ENCODE results near the gene CLIC1. TPM values are rescaled to one million over a fixed set of nuclear protein-coding genes. Genes with fewer than 3 reads are reported as not detected.

CLIC1 gene
- polyA plus RNA-seq (ENCODE audit: insufficient read depth in 1 of 5, insufficient read length in 5 of 5, low replicate concordance in 1 of 5) = 100 to 1,000 TPM; 265 to 287 (median 272) TPM
- long read RNA-seq, donor 1, transcript CLIC1-208 (6 exons, 1,254 nt) = major isoform, 144 of 246 reads
- long read RNA-seq, donor 1, partial matches to known transcripts = 94 of 246 reads
- long read RNA-seq, donor 1, other reads (novel, unspliced or antisense) = 5 of 246 reads
- long read RNA-seq, donor 2, transcript CLIC1-208 (6 exons, 1,254 nt) = major isoform, 102 of 151 reads
- long read RNA-seq, donor 2, partial matches to known transcripts = 46 of 151 reads
- long read RNA-seq, donor 2, other reads (novel, unspliced or antisense) = 0 of 151 reads
- long read RNA-seq, donor 3, transcript CLIC1-208 (6 exons, 1,254 nt) = major isoform, 133 of 196 reads
- long read RNA-seq, donor 3, partial matches to known transcripts = 57 of 196 reads
- long read RNA-seq, donor 3, other reads (novel, unspliced or antisense) = 6 of 196 reads
- long read RNA-seq, donor 4, transcript CLIC1-208 (6 exons, 1,254 nt) = major isoform, 94 of 140 reads
- long read RNA-seq, donor 4, partial matches to known transcripts = 46 of 140 reads
- long read RNA-seq, donor 4, other reads (novel, unspliced or antisense) = 0 of 140 reads
- long read RNA-seq, donor 5, transcript CLIC1-208 (6 exons, 1,254 nt) = major isoform, 172 of 255 reads
- long read RNA-seq, donor 5, partial matches to known transcripts = 81 of 255 reads
- long read RNA-seq, donor 5, other reads (novel, unspliced or antisense) = 0 of 255 reads
- long read RNA-seq, donor 6, transcript CLIC1-208 (6 exons, 1,254 nt) = major isoform, 143 of 204 reads
- long read RNA-seq, donor 6, partial matches to known transcripts = 57 of 204 reads
- long read RNA-seq, donor 6, other reads (novel, unspliced or antisense) = 0 of 204 reads
- long read RNA-seq, donor 7, transcript CLIC1-208 (6 exons, 1,254 nt) = major isoform, 100 of 173 reads
- long read RNA-seq, donor 7, partial matches to known transcripts = 66 of 173 reads
- long read RNA-seq, donor 7, other reads (novel, unspliced or antisense) = 5 of 173 reads
- long read RNA-seq, donor 8, transcript CLIC1-208 (6 exons, 1,254 nt) = major isoform, 55 of 65 reads
- long read RNA-seq, donor 8, partial matches to known transcripts = 5 of 65 reads
- long read RNA-seq, donor 8, other reads (novel, unspliced or antisense) = 0 of 65 reads

DNA sequence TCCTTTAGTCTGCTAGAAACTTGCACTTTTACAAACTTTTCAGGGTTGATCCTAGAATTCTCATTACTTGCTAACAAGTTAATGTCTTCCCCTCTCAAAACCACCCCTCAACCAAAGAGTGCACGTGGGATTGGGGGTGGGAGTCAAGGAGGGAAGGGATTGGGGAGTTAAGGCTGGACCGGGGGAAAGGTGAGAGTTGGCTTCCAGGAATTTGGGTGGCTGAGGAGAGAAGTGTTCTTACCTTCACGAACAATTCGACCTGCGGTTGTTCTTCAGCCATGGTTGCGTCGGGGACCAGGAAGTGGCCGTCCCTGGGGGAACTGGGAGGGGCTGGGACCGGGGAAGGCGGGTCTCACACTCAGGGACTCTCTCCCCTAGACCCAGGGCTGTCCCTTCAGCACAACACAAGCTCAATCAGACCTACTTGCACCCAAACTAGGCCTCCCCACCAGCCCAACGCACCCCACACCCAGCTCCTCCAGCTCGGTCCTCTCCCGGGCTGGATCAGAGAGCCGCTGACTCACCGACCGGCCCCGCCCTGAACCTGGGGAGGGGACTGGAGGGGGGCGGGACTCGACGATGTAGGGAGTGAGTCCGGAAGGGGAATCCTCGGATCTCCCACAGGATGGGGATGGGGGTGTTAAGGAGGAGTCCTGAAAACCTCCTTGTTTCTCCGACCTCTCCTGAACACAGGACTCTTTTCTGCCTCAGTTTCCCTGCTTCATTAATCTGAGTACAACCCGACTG is at the start of gene CLIC1:
TSS of gene CLIC1 (minus strand) at position 510 of the 747 bp plus-strand sequence. CDS start at position 280, 230 bp downstream.
- peak; percentile 75 to 82 for DNase-seq

DNA sequence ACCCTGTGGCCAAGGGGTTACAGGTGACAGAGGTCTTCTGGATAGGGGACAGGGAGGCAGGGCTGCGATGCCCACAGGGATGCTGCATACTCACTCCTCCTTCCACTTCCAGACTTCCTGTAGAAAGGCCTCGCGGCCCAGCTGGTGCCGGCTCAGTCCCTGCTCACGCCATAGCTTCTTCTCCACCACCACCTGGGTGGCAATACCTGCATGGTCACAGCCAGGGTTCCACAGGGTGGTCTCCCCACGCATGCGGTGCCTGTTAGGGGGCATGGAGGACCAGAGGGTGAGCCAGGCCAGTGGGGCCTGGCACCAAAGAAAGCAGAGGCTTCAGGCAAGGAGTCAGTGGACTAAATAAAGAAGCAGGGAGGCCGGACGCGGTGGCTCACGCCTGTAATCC is 49.1 kb upstream of the CLIC1 start:
- no peak for DNase-seq

DNA sequence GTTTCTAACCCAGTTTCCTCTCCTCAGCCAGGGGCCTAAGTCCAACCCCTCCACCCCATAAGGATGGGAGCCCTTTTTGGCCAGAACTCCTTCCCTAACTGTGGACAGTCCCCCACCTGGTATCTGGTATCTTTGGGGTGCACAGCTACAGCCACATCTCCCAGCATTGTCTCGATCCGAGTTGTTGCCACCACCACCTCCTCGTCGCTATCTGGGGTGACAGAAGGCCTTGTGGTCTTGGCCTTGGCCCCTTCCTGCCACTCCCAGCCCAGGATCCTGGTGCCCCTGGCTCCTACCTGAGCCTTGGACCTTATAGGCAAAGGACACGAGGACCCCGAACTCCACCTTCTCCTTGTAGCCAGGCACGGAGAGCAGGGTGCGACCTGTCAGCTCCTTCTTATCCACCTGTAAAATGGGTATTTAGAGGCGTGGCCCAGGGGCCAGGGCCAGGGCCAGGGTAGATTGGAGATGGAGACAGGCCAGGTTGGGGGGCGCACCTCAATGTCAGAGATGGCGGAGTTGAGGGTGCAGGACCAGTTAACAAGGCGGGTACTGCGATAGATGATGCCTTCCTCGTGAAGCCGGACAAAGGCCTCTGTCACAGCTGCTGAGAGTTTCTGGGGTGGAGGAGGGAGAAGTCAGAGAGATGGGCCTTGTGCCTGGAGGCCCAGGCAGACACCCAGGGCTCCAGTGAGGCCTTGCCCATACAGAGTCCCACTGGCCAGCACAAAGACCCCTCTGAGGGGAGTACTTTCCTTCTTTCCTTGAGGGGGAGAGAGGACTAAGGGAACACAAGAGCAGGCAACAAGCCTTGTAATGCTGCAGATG is 48.0 kb upstream of the CLIC1 start:
- no peak for DNase-seq

DNA sequence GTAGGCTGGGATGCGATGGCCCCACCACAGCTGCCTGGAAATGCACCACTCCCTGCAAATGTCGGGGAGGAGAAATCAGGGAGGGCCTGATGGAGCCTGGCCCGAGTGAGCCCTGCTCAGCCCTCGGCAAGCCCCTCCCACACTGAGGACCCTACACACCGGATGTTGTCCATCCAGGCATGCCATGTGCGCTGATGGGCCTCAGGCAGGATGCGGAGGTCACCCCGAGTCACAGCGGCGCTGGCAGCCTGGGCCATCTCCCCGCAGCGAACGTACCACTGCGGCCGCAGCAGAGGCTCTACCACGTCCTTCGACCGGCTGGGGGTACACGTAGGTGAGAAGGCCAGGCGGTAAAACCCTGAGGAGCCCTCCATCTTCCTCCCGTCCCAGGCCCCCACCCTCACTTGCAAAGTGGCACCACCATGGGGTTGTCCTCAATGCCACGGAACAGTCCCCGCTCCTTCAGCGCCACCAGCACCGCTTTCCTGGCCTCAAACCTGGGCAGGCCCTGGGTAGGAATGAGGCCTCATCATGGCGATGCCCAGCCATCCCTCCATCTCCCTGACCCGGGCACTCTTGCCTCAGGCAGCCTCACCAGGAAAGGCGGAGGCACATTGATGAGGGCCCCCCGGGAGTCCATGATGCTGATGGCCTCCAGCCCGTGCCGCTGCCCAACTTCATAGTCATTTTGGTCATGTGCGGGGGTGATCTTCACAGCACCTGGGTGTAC is 46.0 kb upstream of the CLIC1 start:
- DNase-seq = no peak

DNA sequence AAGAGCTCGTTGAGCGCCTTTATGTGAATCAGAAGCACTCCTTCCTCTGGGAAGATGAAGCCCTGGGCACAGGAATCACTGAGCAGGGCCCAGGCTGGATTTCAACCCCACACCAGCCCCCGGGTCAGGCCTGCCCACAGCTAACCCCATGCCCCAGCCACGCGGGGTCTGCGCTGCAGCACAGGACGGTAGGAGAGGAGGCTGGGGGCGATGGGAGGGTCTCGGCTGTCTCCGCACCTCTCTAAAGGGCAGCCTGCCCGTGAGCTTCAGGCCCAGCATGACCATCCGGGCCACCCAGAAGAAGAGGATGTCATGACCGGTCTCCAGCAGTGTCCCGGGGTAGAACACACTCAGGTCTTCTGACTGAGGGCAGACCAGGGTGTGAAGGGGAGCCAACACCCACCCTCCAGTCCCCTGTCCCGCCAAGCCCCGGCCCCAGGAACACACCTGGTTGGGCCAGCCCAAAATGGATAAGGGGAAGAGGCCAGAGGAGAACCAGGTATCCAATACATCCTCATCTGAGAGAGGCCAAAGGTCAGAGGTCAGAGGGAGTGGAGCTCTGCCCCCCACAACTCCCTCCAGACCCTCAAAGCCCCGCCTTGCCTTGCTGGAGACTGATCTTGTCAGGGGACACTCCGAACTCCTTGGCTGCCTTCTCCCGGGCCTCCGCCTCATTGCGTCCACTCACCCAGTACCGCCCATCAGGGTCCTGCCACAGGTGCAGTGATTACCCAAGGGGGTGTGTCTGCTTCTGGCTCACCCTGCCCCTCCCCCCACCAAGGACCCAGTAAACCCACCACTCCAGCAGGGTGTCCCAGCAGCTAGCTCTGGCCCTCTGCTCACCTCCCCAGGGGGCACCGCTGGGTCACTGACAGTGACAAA is 45.2 kb upstream of the CLIC1 start:
- no peak for DNase-seq

DNA sequence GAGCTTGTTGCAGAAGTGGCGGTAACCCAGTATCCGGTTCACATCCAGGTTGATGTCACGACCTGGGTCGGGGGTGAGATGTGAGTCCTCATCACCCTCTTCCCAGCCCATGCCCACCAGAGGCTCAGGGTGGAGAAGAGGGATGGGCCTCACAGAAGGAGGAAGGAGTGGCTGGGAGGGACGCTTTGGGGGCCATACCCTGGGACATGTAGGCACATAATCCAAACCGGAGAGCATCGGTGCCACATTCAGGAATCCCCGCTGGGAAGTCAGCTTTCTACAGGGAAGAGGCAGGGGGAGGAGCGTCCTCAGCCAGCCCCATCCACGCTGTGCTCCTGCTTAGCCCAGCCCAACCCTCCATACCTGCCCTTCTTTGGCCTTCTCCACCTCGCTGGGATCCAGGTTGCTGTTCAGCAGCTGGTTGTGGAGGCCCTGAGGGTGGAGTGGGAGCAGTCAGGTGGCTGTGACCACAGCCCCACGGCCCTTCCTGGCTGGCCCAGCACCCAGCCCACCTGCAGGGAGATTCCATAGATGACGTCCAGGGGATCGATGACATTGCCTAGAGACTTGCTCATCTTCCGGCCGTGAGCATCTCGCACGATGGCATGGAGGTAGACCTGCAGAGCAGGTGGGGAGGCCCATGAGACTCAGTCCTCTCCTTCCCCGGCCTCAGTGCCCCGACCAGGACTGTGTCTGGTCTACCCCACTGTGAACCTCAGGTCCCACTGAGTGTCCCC is 44.3 kb upstream of the CLIC1 start:
- no peak for DNase-seq

DNA sequence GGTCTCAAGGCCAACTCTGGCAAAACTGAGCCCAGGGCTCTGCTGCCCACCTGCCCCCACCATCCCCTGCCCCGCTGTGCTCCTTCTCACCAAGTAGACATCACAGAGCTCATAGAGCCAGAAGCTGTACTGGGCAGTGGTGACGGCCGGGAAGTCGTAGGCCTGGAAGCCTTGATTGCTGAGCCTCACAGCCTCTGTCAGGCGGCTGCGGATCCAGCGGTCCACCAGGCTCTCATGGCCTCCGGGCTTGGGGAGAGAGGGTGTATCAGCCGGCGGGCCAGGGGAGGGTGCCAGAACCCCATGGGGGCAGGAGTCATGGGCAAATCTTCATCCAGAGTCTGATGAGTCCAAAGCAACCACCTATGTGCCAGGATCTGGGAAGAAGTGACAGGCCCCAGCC is 43.6 kb upstream of the CLIC1 start:
- no peak for DNase-seq

DNA sequence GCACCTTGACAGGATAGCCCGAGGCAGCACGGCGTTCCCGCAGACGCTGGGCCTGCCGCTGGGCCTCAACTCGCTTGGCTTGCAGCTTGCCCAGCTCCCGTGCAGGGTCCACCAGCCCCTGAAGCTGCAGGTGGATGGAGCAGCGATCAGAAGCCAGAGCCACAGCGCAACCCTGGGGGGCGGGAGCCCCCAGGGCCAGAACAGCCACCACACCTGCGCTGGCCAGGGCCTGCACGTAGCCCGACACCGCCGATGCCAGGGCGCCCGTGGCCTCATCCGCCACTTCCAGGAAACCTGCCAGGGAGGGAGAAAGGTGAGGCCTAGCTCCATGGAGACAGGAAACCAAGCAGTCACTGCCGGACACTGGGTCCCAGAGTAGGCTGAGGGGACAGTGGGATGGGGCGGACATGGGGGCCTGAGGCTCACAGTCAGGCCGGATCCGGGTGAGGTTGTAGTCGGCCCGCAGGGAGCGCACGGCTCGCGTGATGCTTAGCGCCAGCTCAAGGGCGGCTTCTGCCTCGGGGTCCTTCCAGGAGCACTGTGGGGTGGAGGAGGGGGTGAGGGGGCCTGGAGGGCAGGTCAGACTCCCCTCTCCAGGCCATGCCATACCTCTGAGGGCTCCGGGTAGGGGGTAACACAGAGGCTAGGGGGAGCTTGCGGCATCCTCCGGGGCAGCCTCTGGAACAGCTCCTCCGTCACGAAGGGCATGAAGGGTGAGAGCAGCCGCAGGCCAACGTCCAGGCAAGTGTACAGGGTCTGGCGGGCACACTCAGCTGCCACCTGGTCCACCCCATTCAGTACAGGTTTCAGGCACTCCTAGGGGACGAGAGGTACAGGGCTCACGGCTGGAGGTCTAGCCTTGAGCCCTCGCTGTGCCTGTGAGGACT is 42.9 kb upstream of the CLIC1 start:
- no peak for DNase-seq

DNA sequence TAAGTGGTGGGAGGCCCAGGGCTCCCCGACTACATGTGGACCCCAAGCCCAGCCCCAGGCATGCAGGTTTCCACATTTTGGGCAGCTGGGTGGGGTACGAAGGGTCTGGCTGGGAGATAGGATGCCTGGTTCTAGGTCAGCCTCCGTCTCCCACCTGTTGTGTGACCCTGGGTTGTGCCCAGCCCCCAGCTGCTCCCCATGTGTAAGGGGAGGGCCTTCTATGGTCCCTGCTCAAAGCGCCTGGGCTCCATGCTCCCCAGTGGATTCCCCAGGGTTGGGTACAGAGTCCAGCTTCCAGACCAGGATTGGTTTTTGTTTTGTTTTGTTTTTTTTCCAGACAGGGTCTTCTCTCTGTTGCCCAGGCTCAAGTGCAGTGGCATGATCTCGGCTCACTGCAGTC is 41.9 kb upstream of the CLIC1 start:
- DNase-seq = no peak

DNA sequence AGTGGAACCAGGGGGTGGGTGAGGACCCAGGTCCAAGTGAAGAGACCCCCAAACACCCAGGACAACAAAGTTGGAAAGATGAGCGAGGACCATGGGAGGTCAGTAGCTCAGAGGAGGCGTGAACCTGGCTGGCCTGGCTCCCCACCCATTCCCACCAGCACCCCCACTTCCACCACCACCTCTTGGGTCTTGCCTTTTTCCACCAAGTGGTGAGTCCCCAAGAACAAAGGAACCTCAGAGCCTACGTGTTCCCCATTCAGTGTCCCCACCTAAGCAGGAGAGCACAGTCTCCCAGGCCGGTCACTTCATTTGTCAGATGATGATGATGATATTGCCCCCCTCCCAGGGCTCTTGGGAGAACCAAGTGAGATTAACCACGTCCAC is 41.3 kb upstream of the CLIC1 start:
- DNase-seq = no peak

DNA sequence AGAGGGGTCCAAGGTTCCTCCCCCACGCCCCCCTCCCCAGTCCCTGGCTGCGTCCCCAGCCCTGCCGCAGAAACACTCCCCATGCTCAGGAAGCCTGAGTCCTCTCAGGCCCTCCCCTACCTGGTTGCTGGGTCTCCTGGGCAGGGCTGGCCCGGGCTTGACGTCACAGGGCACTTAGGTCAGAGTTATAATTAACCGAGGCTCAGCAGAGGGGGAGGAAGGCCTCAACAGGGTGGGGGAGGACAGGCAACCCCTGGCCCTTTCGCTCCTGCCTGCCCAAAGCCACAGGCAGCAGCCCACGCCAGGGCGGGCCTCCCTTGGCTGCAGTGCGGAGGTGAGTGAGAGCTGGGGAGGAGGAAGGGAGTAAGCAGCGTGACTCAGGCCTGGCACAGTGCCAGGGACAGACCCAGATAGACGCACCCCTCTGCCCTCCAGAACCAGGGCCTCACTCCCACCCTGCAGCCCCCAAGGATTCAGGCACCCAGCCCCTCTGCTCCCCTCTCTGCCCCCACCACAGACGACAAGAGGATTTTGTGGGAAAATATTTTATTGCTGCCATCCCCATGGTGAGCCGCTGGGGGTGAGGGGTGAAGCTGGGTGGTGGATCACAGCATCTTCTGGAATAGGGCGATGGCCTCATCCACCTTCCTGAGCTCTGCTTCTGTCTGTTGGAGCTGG is 40.8 kb upstream of the CLIC1 start, which contains the start of gene VWA7:
TSS of gene VWA7 (minus strand) at position 340 of the 678 bp plus-strand sequence. CDS start 549 bp downstream, outside the sequence.
- peak; percentile 50 to 55 for DNase-seq

DNA sequence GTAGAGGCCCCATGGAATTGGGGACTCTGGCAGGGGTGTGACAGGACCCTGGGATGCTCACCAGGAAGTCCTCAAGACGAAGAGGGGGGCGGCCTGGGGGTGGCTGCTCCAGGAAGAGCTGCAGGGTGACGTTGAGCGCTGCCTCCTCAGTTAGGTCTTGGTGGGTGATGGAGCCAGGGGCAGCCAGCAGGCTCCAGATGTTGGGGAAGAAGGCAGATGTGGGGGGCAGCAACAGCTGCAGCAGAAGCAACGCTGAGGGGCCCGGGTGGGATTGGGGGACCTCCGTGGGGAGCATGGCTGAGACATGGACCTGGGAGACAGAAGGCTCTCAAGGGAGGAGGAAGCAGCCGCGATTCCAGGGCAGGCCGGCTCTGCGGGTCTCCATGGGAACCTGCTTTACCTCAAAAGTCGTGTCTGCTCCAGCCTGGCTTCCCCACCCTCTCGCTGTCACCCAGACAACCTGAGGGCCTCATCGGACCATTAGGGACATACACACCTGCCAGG is 40.2 kb upstream of the CLIC1 start:
- DNase-seq = peak in 1 of 2 donors; percentile 51

DNA sequence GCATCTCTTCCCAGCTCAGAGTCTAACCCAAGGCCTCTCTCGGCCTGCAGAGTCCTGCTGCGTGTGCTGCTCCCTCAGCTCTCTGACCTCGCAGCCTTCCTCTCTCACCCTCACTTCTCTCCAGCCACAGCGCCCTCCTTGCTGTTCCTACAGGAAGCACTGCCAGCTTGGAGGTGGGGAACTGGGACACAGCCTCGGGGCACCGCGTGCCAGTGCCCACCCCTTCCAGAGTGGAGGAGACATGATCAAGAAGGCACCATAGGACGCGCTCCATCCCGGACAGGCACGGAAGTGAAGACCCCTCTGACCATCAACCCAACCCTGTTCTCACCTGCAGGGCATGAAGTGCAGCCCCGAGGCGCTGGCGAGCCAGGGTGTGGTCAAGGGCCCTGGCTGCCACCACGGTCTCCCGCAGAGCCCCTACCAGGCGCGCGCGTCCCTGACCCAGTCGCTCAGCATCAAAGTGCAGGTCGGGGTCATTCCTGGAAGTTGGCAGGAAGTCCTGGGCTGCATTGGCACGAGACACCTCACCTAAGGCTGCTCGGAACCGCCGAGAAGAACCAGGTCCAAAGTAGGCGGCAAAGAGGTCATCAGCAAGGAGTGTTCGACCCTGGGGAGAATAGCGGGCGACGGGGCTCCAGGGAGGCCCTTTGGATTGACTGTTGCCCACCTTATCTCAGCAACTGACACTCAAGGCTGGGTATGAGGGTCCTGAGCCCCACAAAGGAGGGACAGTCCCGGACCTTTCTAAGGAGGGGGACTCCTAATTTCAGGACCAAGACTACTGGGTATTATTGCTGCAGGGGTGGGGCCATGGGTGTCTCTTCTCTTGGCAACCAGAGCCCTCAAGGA is 39.5 kb upstream of the CLIC1 start:
- DNase-seq = no peak

DNA sequence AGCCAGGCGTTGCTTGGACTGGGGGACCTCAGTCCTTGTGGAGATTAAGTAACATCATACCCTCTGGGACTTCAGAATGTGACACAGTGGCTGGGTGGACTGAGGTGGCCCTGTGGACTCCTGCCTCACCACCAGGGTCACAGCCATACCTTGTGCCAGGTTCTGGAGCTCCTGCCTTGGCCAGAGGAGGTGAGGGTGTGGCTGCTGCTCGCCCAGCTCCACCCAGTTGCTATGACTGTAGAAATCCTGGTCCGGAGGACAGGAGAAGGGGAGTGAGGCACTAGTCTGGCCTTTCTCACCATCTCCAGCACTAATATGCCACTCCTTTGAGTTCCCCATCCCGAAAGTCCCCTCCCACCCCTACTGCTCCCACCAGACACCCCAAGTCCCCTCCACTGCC is 38.9 kb upstream of the CLIC1 start:
- DNase-seq = no peak

DNA sequence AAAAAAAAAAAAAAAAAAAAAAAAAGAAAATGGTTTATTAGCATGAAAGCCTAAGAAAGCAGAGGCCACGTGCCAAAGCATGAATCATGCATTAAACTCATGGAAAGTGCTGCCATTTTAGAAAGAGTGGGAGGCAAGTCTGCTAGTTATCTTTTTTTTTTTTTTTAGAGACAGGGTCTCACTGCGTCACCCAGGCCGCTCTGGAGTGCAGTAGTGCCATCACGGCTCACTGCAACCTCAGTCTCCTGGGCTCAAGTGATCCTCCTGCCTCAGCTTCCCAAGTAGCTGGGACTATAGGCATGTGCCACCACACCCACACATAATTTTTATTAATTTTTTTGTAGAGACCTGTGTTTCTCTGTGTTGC is 35.6 kb upstream of the CLIC1 start:
- DNase-seq = no peak

Measured in right lung (tissue), 10 donors.